GM19324 (cell line): ENCODE measurements around the gene PPP1R18.
A peak's percentile ranks its signal among the peaks of the same experiment; 100 is the strongest.
"Not testable (repeated sequence)": the region's sequence is repeated elsewhere in the genome, so short reads cannot be mapped to it uniquely, and the experiment has no call there.

ENCODE experiments used
- ATAC-seq: cut with Tn5 transposase; IDR thresholded peaks from one replicate; pipeline ENCODE4 v1.9.1; 2021; ENCODE audit warnings: mild to moderate bottlenecking, moderate library complexity; ENCODE audit not compliant: unreplicated experiment, low FRiP score

The PPP1R18 gene

DNA sequence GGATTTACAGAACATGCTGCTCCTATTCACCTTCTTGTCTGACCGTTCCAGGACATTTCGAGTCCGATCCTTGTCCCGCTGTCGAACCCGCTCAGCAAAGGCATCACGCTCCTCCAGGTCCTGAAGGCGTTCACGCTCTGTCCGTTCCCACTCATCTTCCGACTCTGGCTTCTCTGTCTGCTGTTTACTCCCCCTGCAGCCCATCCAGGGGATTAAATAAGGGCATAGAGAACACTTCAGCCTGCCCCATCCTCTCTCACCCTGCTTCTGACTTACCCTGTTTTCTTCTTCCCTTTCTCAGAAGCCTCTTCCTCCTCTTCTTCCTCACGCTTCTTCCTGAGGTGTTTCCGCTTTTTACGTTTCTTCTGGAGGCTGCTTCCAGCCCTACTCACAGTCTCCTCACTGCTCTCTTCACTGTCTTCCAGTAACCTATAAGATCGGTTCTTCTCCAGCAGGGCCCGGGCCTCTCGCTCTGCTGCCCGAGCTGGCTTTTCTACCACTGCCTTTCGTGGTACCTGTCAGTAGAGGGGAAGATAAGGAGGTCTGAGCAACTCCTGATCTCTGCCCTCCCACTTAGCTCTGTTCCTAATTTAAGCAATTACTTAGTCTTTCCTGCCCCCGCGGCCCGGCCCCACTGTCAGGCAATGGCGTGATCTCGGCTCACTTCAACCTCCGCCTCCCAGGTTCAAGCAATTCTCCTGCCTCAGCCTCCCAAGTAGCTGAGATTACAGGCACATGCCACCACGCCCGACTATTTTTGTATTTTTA, 15.5 kb downstream of the PPP1R18 start:
- no peak for ATAC-seq

- not testable (repeated sequence) for ATAC-seq
Observed at GRCh38 chr6:30666300-30666699, 20.1 kb downstream of the PPP1R18 start.

- ATAC-seq = no peak
Observed at GRCh38 chr6:30664994-30665767, 21.3 kb downstream of the PPP1R18 start.

DNA sequence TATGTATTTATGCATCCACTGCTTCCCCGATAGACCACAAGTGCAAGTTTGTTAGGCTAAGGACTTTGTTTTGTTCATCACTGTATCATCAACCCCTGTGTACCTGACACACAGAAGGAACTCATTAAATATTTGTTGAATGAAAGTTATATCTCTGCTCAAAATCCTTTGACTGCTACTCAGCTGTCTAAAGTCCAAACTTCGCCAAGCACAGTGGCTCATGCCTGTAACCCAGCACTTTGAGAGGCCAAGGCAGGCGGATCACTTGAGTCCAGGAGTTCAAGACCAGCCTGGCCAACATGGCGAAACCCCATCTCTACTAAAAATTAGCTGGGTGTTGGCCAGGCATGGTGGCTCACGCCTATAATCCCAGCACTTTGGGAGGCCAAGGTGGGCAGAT, 28.5 kb downstream of the PPP1R18 start:
- ATAC-seq = not testable (repeated sequence)

- no peak for ATAC-seq
Observed at GRCh38 chr6:30657454-30657853, 29.0 kb downstream of the PPP1R18 start.

DNA sequence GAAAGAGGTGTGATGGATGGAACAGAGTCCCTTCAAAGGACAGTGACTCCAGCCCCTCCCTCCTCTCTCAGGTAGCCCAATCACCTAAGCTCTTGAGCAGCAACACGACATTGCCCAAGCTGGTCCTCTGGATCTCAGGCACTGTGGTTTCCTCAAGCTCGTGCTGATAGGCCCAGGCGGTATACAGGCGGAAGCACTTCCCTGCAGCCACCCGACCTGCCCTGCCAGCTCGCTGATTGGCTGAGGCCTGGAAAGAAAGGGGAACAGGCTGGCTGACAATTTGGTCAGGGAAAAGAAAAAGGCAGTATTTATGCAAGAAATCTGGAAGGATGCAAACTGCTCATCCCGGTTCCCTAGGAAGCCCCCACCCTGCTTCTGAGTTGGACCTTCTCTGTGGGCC, 29.9 kb downstream of the PPP1R18 start:
- ATAC-seq = no peak

DNA sequence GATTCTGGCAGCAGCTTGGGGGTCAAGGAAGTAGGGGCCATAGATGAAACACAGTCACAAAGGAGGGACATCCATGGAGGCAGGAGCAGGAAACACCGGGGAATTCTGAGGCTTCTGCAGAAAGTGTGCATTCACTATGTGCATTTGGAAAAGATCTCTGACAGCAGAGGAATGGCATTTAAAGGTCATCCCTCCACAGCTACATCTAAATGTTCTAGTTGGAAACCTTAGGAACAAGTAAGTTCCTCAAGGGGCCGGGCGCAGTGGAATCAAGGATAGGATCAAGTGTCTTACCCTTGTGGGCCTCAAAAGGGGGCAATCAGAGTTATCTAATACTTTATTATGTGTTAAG, 30.7 kb downstream of the PPP1R18 start:
- no peak for ATAC-seq

- ATAC-seq = no peak
Observed at GRCh38 chr6:30654798-30655742, 31.4 kb downstream of the PPP1R18 start.

- no peak for ATAC-seq
Observed at GRCh38 chr6:30651143-30651542, 35.3 kb downstream of the PPP1R18 start.

- ATAC-seq = peak; percentile 81
Observed at GRCh38 chr6:30647242-30648116, 39.0 kb downstream of the PPP1R18 start.

DNA sequence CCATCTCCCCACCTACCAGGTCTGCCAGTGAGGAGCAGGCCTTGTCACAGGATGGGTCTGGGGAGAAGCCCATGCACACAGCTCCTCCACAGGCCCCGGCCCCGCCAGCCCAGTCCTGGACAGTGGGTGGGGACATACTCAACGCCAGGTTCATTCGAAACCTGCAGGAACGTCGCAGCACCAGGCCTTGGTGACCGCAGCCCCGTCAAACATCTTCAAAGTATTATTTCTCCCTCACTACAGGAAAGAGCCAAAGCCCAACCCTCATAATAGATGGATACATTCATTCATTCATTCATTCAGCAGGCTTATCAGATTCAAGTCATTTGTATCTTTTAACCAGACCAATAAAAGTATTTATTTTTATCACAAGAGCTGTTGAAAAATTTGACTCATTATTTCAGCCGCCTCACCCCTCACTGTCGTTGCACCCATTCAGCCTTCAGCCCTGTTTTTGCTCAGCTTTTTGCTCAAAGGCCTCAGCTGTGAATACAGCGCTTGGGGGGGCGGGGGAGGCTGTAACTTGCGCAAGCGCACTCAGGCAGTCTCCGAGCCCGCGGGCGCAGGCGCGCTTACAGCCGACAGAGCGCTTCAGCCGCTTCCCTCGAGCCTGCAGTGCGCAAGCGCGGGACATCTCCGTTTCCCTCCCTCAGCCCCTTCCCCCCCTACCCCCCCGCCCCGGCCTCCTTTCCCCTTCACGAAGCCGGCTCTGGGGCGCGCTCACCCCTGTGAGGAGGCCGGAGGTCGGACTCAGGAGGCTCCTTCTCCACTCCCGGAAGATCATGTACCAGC, 39.8 kb downstream of the PPP1R18 start, which contains the start of gene C6orf136:
TSS of gene C6orf136 (plus strand) at position 684 of the 792 bp plus-strand sequence. CDS start at position 783, 99 bp downstream.
- peak; percentile 51 for ATAC-seq

DNA sequence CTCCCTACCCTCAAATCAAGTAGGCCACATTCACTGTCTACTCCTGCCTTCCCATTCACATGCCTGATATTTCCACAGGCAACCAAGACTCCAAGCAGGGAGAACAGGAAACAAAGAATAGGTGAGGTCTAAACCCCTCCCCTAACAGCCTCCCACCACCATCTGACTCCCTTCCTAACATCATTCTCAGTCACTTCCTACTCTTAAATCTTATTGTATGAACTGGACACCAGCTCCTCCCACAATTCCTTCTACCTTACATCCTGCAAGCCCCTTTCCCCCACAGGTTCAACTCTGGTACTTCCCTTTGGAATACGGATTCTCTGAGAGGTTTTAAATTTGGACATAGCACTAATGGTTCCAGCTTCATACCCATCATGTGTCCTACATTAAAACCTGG, 40.5 kb downstream of the PPP1R18 start:
- ATAC-seq = no peak

DNA sequence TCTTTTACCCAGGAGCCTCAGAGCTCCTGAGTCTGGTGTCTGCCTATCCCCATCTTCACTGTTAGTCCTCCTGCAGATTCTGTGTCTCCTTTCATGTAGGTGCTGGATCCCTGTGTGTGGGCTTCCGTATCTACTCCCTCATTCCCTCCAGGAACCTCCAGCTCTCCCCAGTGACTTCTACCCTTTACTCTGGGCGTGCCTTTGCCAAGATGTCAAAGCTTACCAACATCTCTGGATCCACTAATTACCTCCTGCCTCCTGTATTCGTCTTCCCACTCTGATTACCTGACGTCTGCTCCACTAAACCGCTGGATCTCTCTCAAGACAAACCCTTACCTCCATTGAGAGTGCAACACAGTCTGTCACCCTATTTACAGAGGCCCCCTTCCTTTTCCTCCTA, 41.7 kb downstream of the PPP1R18 start:
- ATAC-seq = no peak

DNA sequence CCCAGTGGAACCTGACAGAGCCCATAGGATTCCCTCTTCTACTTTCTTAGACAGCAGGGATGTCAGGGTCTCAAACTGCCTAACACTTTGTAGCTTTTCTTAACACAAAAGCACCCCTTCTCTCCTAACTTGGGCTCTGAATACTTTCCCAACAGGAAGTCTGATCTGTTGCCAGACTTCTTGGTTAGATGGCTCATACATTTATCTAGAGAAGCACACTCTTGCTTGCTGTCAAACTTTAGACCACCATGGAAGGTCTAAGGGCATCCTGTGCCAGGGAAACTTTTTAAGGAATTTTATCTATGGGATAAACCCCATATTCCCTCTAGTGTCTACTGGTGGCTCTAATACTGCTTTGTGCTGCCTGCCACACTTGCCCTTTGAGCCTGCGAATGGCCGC, 42.8 kb downstream of the PPP1R18 start:
- ATAC-seq = no peak

DNA sequence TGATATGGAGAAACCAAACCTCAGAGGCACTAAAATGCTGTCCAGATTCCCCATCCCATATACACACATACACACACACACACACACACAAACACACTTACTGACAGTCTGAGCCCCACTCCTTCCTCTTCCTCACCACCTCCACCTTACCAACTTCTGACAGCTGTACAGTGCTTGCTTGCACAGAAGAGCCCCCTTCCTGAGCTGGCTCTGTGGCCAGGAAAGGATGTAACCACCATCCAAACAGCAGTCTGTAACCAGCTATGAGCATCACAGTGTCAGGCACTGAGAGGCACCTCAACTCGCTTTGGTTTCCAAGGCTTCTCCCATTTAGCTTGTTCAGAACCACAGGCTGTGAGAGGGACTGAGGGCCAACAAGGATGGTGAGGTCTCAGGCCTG, 45.4 kb downstream of the PPP1R18 start:
- ATAC-seq = no peak

DNA sequence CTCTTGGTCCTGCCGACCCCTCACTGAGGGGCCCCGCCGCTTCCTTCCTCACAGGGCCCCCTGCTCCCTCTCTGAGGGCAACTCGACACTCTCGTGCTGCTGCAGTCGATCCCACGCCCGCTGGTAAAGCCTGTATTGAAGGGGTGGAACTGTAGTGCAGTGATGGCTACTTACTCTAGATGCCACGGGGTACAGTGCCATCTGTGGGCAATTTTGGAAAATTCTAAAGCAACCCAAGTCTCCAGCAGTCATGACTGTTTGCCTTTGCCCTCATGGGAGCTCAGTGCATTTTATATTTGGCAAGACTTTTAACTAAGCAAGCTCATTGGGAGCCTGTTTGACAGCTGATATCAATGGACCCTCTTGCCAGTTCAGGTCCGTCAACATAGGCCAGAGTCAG, 46.0 kb downstream of the PPP1R18 start:
- no peak for ATAC-seq

- no peak for ATAC-seq
Observed at GRCh38 chr6:30635834-30636233, 50.6 kb downstream of the PPP1R18 start.

- ATAC-seq = peak; percentile 75
Observed at GRCh38 chr6:30626484-30627366, 59.7 kb downstream of the PPP1R18 start, which contains the start of gene ATAT1. TSS of gene ATAT1 (plus strand) at chr6:30626874.
